GM18868 (cell line): Measurements from ENCODE around the gene HKDC1.
"Not testable (repeated sequence)": the region's sequence is repeated elsewhere in the genome, so short reads cannot be mapped to it uniquely, and the experiment has no call there.

ENCODE experiments used
- ATAC-seq: cut with Tn5 transposase; IDR thresholded peaks from one replicate; pipeline ENCODE4 v1.9.1; 2021; ENCODE audit warnings: mild to moderate bottlenecking, moderate library complexity; ENCODE audit not compliant: unreplicated experiment

The HKDC1 gene

GRCh38 chr10:69240455-69240854, 20.3 kb downstream of the HKDC1 start:
- ATAC-seq = no peak

GRCh38 chr10:69241575-69241974, 21.4 kb downstream of the HKDC1 start:
- ATAC-seq = no peak

GRCh38 chr10:69242040-69242851, 22.1 kb downstream of the HKDC1 start:
- ATAC-seq = no peak

- no peak for ATAC-seq
These were observed 22.7 kb downstream of the HKDC1 start for GRCh38 chr10:69242852-69243212.

- ATAC-seq = no peak
These were observed 23.7 kb downstream of the HKDC1 start for GRCh38 chr10:69243817-69244216.

GRCh38 chr10:69246036-69246435, 25.9 kb downstream of the HKDC1 start:
- ATAC-seq = no peak

GRCh38 chr10:69246581-69247312, 26.6 kb downstream of the HKDC1 start:
- no peak for ATAC-seq

GRCh38 chr10:69247313-69247710, 27.2 kb downstream of the HKDC1 start:
- no peak for ATAC-seq

- ATAC-seq = no peak
These were observed 28.1 kb downstream of the HKDC1 start for GRCh38 chr10:69248117-69248730.

GRCh38 chr10:69250041-69250440, 29.9 kb downstream of the HKDC1 start:
- ATAC-seq = no peak

GRCh38 chr10:69251417-69251816, 31.3 kb downstream of the HKDC1 start:
- ATAC-seq = not testable (repeated sequence)

GRCh38 chr10:69253171-69253570, 33.0 kb downstream of the HKDC1 start:
- ATAC-seq = no peak

- no peak for ATAC-seq
These were observed 34.7 kb downstream of the HKDC1 start for GRCh38 chr10:69254877-69255276.

- ATAC-seq = no peak
These were observed 39.6 kb downstream of the HKDC1 start for GRCh38 chr10:69259547-69260243.

GRCh38 chr10:69261184-69261583, 41.1 kb downstream of the HKDC1 start:
- no peak for ATAC-seq

GRCh38 chr10:69262292-69262751, 42.2 kb downstream of the HKDC1 start:
- ATAC-seq = no peak

GRCh38 chr10:69265521-69265920, 45.4 kb downstream of the HKDC1 start:
- no peak for ATAC-seq

GRCh38 chr10:69268761-69269416, 48.8 kb downstream of the HKDC1 start:
- no peak for ATAC-seq

GRCh38 chr10:69269761-69270160, 49.6 kb downstream of the HKDC1 start:
- no peak for ATAC-seq

- no peak for ATAC-seq
These were observed 50.9 kb downstream of the HKDC1 start for GRCh38 chr10:69270990-69271389.

- ATAC-seq = no peak
These were observed 52.5 kb downstream of the HKDC1 start for GRCh38 chr10:69272624-69273023.
